Amygdala (tissue), 56 donors: ENCODE data around the gene TMC1.
"Not testable (repeated sequence)": the region's sequence is repeated elsewhere in the genome, so short reads cannot be mapped to it uniquely, and the experiment has no call there.

Experiments used
- DNase-seq, 56 donors: peaks; one replicate each; lab custom pipeline; 2025; lab: John Stamatoyannopoulos, UW

Gene TMC1

DNA sequence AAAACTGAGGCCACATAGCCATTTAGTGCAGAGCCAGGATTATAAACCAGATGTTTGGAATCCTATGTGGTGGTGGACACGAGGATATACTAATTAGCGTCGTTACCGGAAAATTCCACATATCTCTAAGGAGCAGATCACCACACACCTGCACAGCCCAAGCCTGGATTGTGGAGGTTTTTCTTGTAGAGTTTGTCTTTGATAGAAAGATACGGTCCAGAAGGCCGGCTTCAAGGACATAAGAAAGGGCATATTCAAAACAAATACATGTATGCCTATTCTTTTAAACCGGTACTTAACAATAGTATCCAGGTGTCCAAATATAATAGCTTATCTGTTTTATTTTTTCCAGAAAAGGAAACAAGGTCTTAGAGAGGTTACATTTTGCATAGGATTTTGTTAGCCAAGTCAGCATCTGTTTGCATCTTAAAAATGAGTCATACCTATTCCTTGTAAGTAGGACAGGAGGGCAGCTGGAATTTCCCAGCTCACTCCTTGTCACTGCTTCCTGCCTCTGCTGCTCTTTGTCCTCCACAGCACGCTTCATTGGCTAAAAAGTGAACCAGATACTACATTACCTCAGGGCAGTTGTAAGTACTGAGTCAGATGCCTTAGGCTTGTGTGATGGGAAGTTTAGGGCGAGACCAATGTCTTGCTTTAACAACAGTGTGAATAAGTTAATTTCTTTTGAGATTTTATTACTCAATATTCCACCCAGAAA is 3.6 kb downstream of the TMC1 start:
- peak in 2 of 56 donors; percentile 4 to 6 for DNase-seq

DNA sequence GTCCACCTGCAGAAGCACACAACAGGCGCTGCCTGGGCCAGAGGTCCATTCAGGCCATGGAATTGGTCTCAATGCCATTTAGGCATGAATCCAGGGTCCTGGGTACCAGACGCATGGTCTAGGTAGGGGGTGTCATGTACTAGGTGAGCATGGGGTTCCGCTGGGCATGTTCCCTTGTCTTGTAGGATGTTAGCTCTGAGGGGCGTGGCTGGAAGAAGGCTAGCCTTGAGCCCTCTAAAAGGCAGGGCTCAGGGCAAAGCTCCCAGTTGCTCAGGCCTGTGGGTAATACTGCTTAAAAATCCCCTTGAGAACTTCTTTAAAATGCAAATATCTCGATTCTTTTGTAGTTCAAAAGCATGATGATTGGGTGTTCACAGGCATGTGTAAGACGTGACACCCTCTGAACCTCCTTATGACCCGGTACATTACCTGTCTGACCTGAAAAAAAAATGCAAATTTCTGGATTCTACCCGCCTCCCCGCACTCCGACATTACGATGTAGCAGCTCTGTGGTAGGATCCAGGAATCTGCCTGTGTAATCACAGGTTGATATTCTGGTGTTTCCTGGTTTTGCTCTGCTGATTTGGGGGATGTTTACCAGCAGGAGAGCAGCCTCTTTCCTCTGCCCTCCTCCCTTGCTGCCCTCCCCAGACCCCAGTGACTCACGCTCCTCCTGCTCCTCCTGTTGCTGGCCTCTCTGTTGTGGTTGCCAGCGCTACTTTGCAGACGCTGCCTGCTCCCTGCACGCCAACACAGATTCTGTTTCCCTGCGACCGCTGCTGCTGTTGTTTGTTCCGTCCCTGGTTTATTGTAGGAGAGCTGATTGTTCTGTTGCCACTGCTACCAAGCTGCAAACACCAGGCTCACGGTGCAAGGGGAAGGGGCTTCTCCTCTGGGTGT is 5.7 kb downstream of the TMC1 start:
- DNase-seq, result peak in 53 of 56 donors; percentile 1 to 82 (median 58)

DNA sequence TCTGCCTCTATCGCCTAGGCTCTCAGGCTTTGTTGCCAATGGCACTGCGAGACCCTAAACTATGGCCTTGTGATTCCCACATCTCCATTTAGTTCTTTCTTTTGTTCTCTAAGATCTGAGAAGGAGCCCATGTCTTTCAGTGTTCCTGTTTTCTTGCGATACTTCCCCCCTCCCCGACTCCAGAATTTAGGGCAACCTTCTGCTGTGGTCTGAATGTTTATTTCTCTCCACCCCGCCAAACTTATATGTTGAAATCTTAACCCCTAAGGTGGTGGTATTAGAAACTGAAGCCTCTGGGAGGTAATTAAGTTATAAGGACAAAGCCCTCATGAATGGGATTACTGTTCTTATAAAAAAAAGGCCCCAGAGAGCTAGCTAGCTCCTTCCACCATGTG is 6.4 kb downstream of the TMC1 start:
- no peak for DNase-seq

DNA sequence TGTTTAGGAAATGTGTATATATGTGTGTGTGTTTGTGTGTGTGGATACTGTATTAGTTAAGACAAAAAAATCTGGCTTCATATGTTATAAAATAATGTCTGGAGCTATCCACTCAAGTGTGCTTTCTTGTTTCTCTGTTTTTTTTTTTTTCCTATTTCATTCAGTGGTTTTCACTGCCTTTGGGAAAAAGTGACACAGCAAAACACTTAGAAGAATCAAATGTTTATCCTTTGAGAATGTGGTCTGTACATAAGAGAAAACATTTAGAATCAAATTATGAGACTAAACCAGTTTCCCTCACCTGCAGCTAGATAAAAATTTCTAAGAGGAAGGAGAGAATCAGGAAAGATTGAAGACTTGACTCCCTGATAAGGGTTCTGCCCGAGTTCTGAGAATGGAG is 8.1 kb downstream of the TMC1 start:
- no peak for DNase-seq

DNA sequence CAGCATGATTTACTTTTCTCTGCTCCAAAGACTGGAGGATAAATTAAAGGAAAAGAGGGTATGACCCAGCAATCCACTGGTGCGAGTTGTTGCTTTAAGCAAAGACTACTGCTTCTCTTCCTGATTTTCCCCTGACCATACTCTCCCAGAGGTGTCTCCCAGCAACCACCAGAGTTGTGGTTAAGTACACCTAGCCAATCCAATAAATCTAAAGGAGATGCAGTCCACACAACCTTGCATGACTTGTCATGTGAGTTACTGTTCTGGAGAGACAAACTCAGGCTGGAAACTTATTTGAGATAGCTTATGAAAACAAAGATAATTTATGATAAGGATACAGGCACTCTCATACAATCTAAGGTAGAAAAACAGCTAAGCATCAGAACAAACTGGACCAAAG is 11.9 kb downstream of the TMC1 start:
- no peak for DNase-seq

DNA sequence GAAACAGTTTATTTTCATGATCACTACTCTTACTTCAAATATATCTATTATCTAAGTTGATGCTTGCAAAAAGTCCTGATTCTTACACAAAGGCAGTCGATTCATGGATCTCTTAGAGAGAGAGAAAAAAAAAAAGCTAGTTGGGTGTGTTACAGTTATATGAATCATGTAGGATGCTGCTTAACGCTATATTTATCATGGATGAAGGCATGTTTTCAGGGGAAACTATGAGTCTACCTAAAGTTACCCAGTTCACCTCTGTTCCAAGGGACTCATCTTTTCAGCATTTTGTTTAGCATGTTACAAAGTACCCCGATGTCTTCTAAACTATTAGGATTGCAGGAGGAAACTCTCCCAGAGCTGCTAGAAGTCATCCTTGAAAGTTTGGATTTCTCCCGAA is 13.5 kb downstream of the TMC1 start:
- no peak for DNase-seq

DNA sequence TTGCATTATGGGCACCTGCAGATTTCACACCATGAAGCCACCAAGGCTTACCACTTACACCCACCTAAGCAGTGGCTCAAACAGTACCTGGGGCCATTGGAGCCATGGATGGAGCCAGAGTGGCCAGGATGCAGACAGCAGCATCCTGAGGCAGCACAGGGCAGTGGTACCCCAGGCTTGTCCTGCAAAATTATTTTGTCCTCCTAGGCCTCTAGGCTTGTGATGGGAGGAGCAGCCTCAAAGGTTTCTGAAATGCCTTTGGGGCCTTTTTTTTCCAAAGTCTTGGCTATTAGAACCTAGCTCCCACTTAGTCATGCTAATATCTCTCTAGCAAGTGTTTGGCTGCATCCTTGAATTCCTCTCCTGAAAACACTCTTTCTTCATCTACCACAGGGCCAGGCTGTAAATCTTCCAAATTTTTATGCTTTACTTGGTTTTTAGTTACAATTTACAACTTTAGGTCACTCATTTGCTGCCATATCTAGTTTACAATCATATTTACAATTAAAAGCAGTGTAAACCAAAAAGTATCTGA is 15.7 kb downstream of the TMC1 start:
- DNase-seq, result no peak

DNA sequence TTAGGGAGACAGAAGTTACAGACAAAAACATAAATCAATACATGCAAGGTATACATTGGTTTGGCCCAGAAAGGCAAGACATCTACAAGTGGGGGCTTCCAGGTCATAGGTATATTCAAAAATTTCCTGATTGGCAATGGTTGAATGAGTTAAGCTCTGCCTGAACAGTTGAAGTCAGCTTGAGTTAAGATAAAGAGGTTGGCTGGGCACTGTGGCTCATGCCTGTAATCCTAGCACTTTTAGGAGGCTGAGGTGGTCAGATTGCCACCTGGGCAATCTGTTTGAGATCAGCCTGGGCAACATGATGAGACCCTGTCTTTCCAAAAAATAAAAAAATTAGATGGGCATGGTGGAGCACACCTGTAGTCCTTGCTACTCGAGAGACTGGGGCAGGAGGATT is 16.3 kb downstream of the TMC1 start:
- no peak for DNase-seq

DNA sequence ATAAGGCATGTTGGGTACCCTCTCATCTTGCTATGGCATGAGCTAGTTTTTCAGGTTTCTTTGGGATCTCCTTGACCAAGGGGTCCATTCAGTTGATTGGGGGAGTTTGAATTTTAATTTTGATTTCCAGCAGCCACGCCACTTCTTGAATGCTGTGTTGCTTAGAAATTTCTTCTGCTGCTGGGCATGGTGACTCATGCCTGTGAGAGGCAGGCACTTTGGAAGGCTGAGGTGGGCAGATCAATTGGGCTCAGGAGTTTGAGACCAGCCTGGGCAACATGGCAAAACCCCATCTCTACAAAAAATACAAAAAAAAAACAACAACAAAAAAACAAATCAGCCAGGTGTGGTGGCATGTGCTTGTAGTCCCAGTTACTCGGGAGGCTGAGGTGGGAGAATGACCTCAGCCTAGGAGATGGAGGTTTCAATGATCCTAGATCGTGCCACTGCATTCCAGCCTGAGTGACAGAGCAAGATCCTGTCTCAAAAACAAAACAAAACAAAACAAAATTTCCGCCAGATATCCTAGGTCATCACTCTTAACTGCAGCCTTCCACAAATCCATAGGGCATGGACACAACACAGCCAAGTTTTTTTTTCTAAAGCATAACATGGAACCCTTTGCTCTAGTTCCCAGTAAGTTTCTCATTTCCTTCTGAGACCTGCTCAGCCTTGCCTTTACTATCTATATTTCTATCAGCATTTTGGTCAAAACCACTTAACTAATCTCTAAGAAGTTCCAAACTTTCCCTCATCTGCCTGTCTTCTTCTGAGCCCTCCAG is 17.7 kb downstream of the TMC1 start:
- DNase-seq, result no peak

DNA sequence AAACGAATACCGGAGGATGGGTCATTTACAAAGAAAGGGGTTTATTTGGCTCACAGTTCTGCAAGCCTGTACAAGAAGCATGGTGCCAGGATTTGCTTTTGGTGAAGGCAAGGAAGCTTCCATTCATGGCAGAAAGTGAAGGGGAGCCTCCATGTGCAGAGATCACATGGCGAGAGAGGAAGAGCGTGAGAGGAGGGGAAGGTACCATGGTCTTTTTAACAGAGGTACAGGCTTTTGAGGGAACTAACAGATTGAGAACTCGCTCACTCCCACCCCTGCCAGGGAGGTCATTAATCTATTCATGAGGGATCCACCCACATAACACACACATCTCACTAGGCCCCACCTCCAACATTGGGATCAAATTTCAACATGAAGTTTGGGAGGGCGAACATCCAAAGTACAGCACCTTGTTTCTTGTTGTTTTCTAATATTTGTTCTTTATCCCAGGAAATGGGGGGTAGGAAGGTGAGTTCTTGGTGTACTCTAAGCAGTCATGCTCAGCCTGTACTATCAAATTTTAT is 18.5 kb downstream of the TMC1 start:
- DNase-seq, result no peak

DNA sequence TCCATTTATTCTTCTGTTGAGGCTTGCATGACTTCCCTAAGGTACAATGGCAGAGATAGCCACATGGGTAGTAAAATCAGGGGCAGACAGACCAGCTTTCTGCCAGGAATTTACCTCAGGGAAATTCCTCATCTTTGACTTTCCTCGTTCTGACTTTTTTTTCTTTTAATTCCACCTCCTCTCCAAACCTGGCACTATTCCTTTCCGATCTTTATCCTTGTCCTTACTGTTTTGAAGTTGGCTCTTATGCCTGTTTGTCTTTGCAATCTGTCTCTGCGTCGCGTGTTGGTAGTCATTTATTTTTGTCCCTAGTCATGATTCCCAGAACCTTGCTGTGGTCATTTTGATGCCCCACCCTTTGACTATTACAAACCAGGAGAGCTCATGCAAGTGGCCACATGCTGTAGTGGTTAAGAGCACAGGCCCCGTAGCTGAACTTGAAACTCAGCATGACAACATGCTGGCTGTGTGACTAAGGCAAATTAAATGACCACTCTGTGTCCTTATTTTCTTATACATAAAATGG is 19.0 kb downstream of the TMC1 start:
- no peak for DNase-seq

DNA sequence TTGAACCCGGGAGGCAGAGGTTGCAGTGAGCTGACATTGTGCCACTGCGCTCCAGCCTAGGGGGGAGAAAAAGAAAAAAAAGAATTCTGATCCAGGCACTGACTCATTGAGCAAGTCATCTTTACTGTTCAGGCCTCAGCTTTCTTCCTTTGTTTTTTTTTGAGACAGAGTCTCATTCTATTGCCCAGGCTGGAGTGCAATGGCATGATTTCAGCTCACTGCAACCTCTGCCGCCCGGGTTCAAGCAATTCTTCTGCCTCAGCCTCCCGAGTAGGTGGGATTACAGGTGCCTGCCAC is 21.1 kb downstream of the TMC1 start:
- not testable (repeated sequence) for DNase-seq

DNA sequence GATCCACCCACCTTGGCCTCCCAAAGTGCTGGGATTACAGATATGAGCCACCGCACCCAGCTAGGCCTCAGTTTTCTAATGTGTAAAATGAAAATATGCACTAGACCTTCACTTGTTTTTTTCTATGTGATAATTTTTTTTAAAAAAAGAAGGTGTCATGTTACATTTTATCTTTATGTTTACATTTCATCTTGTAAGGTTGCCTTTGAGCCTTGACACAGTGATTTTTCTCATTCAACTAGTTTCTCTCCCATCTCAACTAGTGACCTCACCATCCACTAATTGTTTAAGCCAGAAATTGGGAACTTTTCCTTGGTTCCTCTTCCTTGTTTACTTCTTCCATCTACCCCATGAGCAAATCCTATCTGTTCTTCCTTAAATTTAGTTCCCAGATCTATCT is 21.5 kb downstream of the TMC1 start:
- DNase-seq, result no peak

DNA sequence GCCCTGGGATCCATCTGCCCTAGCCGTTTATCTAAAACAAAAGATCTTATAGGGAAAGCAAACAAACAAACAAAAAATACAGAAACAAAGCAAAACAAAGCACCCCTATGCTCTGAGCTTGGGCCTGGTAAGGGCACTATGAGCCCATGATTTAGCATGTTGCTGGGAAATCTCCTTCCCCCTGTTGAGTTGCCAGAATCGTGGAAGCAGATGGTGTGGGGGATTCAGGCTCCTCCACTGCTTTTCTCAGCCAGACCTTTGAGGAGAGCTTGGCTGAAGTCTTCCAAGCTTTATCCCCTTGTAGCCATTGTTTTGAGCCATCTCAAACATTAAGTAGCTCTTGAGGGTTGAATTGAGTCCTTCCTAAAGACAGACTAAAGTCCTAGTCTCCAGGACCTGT is 29.9 kb downstream of the TMC1 start:
- no peak for DNase-seq

DNA sequence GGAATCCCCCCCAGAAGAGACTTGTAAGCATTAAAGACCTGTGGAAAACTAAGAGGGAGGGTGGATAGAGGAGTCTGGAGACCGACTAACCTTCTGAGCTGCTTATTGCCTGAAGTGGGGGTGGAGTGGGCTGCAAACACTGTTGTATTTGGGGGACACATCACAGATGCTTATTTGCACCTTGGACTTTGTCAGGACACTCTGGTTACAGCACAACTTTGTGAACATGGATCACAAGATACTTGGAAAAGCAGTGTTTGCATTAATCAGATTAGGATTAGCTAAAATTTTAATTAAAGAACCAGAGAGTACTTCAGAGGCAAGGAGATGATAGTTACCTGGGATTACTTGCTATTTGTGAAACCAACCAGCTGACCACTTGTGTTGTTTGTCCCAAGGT is 30.9 kb downstream of the TMC1 start:
- no peak for DNase-seq

DNA sequence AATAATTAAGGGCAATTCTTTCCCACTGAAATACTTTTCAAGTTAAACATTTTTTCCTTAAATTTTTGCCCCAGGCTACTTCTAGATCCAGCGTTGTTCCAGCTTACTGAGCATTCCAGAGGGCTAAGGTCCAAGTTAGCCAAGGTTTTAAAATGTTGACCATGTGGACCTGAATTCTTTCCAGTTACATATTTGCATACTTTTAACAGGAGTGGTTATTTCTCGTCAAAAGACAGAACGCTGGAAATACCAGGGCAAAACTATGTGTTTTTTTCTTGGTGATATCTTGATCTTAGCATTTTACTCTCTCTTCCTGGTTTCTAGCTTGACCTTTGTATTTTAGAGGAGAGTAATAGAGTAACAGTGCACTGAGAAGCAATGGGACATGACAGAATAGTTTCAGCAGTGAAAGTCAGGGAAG is 32.8 kb downstream of the TMC1 start:
- no peak for DNase-seq

DNA sequence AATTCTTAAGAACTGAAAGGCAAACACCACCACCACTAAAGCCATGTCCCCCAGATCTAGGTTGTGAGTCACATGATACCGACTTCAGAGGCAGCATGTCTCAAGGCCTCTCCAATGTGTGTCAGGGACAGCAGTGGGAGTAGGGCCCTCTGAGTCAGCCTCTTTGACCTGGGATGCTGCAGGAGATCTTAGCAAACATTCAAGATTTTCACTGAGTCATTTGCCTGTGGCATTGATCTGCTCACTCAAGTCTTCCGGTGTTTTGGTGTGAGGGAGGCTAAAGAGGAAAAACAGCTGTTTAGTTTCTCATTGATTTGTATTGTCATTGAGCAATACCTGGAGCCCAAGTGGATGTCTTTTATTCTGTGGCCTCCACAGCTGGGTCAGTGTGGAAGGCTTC is 36.1 kb downstream of the TMC1 start:
- no peak for DNase-seq

DNA sequence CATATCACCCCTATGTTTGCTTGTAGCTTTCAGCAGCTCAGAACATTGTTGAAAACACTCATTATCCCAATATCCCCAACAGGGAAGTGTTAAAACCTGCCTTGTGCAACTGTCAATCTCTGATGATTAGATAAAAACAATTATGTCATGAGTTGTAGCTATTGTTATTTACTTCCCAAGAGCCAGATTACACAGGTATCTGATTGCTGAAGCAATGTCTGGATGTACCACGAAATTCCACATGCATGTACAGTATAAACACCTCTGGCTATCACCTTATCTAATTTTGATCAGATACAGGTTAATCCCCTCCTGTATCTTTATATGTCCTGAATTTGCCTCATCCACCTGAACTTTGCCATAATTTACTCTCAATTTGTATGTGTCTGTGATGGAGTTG is 38.7 kb downstream of the TMC1 start:
- DNase-seq, result no peak

DNA sequence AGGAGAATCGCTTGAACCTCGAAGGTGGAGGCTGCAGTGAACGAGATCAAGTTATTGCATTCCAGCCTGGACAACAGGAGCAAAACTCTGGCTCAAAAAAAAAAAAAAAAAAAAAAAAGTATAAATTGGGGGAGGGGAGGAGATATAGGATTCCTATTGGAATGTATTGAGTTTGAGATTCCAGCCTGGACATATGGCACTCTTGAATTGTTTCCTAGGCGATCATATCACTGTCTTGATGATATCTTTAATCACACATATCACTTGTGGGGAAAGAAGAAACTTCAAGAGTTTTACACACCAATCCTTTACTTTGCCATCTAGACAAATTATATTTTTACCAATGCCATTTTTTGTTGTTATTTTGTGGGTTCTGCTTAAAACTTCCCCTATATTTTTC is 42.4 kb downstream of the TMC1 start:
- no peak for DNase-seq

DNA sequence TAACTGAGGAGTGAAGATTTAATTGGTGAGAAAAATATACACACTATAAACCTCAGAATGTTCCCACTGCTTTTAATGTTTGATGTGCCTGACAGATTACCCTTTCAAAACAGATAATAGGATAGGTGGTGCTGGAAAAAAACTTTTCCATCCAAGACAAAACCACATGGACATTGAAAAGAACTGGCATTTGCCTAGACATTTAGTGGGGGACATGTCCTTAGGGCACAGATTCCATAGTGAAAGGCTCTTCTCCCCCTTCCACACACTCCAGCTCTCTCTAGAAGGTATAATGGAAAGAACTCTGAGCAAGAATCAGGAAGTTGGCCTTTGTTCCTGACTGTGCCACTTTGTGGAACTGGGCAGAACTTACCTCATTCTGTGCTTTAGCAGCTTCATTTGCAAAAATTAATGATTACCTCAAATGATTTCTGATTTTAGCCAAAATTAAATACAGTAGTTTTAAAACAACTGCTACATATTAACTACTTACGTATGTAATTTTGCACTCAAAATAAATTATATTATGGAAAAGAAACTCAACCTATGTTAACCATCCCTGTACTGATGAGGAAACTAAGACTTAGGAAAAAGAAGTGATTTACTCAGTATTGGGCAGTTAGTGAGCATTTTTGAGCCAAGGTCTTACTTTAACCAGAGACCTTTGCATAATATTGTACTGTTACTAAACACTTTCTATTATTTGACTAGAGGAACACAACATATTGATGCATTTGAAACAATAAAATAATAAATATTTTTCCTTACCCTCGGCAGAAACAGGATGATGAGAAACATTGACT is 43.3 kb downstream of the TMC1 start:
- no peak for DNase-seq
